Stimulated activated CD8-positive, alpha-beta memory T cell treated with anti-CD3 and anti-CD28 coated beads, Interleukin-12 subunit alpha, Interleukin-12 subunit beta, amount 100 ng/mL, for 24 hours (primary cell): ENCODE data around the gene ANKRD33B.
"Not testable (repeated sequence)": the region's sequence is repeated elsewhere in the genome, so short reads cannot be mapped to it uniquely, and the experiment has no call there.

Experiments
- DNase-seq: peaks from one replicate; pipeline ENCODE4 v3.0.0-alpha.2; 2020; ENCODE audit errors: extremely low read depth

Gene ANKRD33B

GRCh38 chr5:10660135-10660534 is 96.3 kb downstream of the ANKRD33B start:
- DNase-seq = no peak

DNA sequence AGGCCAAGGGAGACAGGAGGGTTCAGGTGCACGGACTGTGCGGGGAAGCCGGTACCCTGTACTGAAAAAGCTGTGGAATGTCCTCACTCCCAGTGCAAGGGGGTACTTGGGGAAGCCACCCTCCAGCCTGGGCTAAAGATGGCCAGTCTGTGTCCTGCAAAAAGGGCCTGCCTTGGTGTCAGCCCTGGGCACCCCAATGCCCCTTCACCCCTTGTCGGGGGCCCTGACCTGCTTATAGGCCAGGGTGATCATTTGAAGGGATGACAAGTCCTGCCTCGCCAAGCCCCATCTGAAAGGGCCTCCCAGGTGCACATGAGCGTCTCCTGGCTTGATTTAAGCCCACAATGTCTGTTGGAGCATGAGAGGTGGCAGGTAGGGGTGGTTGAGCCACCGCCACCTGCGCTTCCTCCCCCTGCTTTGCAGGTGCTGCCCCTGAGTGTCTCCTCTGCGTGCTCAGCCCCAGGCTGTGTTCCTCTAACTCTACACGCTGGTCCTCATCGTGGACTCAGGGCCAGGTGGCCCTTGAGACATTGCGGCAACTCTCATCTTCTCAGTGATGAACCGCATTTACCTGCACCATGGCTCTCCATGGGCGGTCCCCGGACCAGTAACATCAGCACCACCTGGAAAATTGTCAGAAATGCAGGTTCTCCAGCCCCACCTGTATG is 97.0 kb downstream of the ANKRD33B start:
- no peak for DNase-seq

GRCh38 chr5:10661401-10661800 is 97.5 kb downstream of the ANKRD33B start:
- DNase-seq = no peak

GRCh38 chr5:10662083-10662482 is 98.2 kb downstream of the ANKRD33B start:
- DNase-seq = no peak

- no peak for DNase-seq
Observed at GRCh38 chr5:10662661-10663488, 99.0 kb downstream of the ANKRD33B start.

DNA sequence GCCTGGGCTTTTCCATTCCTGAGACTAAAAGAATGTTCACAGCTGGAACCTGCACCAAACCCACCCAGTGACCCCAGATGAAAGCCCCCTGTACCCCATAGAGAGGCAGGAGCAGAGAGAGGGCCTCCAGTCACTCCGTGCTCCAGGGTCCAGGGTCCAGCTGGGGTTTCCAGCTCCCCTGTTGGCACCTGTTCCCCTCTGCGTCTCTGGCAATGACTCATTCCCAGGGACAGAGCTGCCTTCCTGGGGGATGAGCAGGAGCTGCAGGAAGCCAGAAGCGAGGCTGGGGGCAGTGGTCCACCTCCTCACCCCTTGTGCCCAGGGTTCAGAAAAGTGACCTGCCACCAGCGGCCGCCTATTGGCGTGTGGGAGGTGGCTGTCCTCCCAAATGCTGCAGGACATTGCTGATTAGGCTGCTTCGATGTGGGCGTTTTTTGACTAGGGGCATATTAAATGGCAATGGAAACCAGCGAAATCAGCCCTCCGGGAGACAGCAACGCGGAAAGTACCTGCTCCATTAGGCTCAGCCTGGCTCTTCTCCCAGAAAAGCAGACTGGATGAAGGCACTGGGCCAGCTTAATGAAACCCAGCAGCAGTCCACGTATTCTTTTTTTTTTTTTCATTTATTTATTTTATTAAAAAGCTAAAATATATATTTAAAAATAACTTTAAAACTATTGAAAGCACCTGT is 99.8 kb downstream of the ANKRD33B start:
- no peak for DNase-seq

DNA sequence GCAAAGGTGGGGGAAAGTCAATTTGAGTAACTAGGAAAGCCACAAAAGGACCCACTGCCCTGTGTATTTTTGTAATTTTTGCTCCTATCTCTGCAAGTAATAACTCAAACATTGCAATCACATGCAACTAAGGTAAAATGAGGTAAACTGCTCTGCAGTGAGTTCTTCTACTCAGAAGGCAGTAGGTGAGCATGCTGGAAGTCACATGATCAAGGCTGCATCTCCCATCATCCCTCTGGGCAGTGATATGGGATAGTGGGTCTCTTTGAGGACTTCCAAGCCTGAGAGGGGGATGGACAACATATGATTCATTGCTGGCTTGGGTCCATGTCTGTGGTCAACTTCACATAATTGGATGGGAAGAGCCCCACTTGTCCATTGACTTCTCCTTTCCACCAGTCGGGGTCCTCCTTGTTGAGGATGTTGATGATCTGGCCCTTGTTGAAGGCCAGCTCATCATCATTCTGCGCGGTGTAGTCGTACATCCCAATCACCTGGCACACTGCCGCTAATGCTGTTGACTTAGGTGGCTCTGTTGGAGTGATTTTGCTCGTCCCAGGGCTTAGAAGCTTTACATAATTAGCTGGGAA is 100.4 kb downstream of the ANKRD33B start:
- DNase-seq = not testable (repeated sequence)

DNA sequence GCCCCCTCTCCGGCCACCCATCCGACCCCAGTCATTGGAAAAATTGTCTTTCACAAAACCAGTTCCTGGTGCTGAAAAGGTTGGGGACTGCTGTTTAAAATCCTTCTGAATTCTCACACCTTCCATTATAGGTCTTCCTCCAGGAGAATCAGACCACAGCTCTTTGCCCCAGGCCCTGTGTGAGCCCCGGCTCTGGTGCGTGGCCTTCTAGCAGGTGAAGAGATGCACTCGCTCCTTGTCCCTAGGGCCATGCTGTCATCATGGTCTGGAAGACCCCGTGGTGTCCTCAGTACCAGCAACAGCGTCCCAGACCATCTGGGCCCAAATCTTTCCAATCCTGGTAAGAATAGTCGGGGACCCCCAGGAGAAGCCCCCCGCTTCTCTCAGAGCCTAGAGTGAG is 101.9 kb downstream of the ANKRD33B start:
- no peak for DNase-seq

- no peak for DNase-seq
Observed at GRCh38 chr5:10666531-10667299, 102.8 kb downstream of the ANKRD33B start.

DNA sequence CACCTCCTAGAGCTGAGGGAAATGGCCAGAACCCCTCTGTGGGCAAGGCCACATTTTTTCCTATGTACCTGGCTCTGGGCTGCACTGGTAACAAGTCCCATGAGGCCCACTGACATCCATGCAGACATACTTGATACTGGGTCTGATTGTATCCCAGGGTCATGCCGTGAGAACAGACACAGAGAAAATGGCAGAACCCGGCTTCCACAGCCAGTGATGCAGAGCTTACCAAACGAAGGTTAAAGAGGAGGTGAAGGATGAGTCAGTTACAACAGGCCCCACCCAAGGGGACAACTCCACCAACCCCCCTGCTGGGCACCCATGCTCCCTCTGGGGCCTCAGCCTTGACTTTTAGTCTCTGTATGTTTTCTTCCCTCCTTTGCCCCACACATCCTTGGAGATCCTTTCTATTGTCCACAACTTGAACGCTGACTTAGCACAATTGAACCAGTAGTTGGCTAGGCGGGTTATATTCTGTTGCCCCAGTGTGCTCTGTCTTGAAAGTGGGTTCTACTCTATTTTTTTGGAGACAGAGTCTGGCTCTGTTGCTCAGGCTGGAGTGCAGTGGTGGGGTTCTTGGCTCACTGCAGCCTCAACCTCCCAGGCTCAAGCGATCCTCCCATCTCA is 103.7 kb downstream of the ANKRD33B start:
- no peak for DNase-seq

DNA sequence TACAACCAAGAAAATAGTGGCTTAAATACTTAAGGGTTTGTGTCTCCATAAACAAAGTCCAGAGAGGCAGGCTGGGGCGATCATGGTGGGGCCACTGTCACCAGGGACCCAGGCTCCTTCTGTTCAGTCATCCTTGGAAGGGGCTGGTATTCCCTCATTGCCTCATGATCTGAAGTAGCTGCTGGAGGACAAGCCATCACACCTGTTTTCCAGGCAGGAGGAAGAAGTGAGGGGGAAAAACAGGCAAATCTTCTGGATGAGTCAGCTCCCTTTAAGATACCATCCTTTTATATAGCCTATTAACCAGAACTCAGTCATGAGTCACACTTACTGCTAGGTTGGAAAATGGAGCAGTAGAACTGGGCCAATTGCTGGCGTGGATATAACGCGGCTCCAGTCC is 104.8 kb downstream of the ANKRD33B start:
- no peak for DNase-seq

DNA sequence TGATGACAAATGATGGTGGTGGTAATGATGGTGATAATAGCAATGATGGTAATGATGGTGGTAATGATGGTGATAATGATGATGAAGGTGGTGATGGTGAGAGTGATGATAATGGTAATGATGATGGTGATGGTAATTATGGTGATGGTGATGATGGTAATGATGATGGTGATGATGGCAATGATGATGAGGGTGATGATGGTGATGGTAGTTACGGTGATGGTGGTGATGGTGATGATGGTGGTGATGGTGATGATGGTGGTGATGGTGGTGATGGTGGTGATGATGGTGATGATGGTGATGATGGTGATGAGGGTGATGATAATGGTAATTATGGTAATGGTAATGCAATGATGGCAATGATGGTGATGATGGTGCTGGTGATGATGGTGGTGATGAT is 106.1 kb downstream of the ANKRD33B start:
- no peak for DNase-seq

- no peak for DNase-seq
Observed at GRCh38 chr5:10671041-10672008, 107.5 kb downstream of the ANKRD33B start.

DNA sequence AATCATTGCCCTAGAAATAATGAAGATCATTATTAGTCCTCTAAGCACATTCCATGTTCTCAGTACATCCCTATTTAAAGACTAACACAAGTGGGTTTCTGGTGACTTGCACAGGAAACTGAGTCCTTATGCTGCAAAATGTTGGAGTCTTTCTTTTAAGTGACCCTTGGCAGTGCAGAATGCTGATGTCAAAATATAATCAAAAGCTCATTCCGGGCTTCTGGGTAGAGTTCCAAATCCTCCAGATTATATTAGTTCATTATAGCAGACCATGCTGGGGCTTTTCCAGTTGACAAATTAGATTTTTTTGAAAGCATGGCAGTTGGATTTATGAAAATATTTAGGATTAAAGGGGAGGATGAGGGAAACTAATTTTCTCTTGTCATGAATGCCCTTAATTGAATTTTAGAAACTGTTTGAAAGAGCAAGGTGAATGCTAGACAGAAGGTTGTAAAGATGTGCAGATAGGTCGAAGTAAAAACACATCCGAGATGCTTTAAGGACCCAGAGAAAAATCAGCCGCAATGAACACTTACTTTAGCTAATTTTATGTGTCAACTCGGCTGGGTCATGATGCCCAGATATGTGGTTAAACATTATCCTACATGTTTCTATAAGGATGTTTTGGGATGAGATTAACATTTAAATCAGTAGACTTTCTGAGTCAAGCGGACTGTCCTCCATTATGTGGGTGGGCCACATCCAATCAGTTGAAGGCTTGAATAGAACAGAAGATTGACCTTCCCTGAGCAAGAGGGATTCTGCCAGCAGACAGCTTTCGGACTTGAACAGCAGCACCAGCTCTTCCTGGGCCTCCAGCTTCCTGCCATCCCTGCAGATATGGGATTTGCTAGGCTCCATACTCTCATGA is 108.5 kb downstream of the ANKRD33B start:
- no peak for DNase-seq

DNA sequence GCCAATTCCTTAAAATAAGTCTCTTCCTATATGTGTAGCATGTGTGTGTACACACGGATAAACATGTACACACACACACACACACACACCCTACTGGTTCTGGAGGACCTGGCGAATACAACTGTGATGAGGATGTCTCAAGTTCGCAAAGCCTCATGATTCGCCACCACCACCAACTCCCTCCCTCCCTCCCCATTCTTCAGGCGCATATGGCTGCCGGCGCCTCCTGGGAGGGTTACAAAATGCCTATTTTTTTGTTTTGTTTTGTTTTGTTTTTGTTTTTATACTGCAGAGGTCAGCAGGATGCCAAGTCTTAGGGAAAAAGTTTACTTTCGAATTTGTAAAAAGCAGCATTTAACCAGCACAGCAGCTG is 109.1 kb downstream of the ANKRD33B start:
- no peak for DNase-seq

DNA sequence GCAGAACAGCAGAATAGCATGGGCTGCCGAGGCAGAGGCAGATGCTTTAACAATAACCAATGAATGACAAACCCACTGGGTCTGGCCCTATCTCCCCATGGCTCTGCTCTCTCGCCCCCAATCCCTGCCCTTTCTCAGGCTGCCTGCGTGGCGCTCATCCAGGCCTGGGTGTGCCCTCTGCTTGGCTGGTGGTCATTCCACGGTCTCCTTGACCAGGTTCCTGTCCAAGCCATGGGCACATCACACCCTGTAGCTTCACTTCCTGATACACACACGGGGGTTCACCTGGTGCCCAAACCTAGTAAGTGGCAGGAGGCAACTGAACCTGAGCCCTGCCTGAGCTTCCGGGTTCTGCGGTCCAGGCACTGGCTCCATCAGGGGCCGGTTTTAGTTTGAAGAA is 109.5 kb downstream of the ANKRD33B start:
- DNase-seq = no peak

- DNase-seq = no peak
Observed at GRCh38 chr5:10674096-10674495, 110.2 kb downstream of the ANKRD33B start.

DNA sequence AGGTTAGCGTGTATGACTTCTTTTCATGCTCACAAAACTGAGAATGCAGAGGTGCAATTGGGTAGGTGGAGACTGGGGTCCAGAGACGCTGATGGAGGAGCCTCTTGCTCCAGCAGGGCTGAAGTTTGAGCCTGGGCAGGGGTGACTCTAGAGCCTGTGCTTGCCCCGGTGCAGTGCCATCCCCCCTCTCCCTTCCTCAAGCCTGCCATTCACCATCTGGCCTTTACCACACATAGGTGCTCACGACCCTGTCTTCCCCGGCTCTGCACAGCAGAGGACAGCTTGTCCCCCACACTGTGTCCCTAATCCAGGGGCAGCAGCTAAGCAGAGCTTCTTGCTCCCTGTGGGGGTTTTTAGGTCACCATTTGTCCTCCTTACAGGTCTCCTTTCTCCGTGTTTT is 110.7 kb downstream of the ANKRD33B start:
- no peak for DNase-seq

DNA sequence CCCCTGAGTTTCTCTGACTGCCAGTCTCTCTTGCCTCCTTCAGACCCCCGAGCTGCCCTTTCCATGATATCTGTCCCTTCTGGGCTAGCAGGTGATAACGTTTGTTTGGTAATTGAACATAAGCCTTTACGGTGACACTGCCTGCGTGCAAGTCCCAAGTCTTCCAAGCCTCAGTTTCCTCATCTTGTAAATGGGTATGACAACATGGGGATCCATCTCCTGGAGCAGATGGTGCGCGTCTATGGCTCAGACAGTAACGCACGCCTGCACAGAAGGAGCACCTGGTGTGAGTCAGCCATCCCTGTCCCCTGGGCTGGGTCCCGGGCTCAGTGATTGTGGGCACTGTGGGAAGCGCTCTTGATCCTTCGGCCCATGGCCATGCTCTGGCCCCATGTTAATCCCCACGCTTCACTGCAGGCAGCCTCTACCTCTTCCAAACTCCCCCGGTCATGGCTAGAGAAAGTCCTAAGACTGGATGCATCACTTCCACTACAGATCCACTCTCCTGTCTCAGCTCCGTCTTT is 111.4 kb downstream of the ANKRD33B start:
- DNase-seq = no peak
